Measurements from ENCODE around the gene ATP13A4. TPM values are rescaled to one million over a fixed set of nuclear protein-coding genes. Genes with fewer than 3 reads are reported as not detected.

The ATP13A4 gene
- total RNA-seq, 2 experiments from 2014 or later: 4.0 to 4.2 TPM

DNA sequence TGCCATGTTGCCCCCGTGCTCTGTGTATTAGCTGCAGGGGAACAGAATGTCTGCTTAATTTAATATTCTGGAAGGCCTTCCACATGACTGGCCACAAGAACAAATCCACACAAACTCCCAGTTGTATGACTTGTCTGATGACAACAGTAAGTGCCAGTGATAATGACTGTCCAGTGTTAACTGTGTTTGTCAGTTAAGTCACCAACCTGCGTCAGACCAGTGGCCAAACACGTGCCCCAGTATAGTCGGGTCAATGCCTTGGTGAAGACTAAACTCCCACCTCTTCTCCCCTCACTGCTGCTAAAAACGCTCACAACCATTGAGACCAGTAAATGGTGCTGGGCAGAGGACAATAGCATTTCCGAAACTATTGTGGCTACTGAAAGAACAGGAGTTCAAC lies 166.3 kb downstream of the ATP13A4 start:
- no peak for DNase-seq
- Mint-ChIP-seq H3K36me3 (no peaks in the 10 kb centered on the region), H3K4me3 (no peak overlapping the region), H3K27me3 (no peaks in the 10 kb centered on the region), H3K9me3 (no peaks in the 10 kb centered on the region), H3K27ac (no peak overlapping the region), H3K4me1 (no peaks in the 10 kb centered on the region)
- no peak for ATAC-seq (ENCODE audit: low read depth)
- POLR2A ChIA-PET: no interaction called here

DNA sequence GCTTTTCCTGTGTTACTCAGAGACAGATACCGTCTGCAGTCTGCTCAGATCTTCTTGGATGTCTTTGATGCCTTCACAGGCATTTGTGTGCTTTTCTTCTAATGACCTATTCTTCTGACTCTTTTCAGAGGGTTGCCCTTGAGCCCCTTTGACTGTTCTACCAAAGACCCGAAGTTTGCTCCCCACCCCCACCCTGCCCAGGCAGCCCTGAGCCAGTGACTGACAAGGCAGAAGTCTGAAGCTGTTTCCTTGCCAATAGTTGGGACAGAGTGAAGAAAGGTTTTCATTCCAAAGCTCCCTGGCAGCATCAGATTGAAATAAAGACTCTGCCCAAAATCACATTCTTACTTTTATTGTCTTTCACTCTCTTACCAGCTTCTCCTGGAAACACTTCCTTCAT lies 167.1 kb downstream of the ATP13A4 start:
- Mint-ChIP-seq H3K4me1 (no peaks in the 10 kb centered on the region), H3K4me3 (no peak overlapping the region), H3K9me3 (no peaks in the 10 kb centered on the region), H3K27ac (no peak overlapping the region), H3K36me3 (no peaks in the 10 kb centered on the region), H3K27me3 (no peaks in the 10 kb centered on the region)
- DNase-seq (no peak), ATAC-seq (ENCODE audit: low read depth) (no peak)
- POLR2A ChIA-PET: no interaction called here

DNA sequence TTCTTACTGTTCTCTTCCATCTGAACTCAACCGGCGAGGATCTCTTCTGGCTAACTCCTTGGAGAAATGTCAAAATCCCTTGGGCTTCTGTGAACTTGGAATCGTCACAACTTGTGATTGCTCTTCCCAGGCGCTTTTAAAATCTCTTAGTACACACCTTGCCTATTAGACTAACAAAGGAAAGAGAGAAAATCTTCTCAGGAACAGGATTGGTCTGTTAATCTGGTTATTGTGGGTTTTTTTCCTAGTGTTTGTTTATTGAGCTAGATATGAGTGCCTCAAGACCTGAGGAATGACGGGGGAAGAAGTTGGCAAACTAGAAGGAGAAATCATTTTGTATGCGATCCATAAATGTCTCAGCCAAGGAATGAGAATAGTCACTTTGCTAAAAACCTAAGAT lies 176.0 kb downstream of the ATP13A4 start, which contains the start of gene ATP13A5:
ATP13A5 (minus strand) TSS at position 48 of the 400 bp plus-strand sequence; CDS start at position 20, 28 bp downstream.
- no peak within 1 kb of the TSS for H3K27ac Mint-ChIP-seq
- H3K9me3 Mint-ChIP-seq: no peaks in the 10 kb centered on the region
- no peak within 1 kb of the TSS for H3K4me3 Mint-ChIP-seq
- no peak for DNase-seq
- H3K27me3 Mint-ChIP-seq: peaks cover 15% of the 10 kb centered on the region
- no peaks in the 10 kb centered on the region for H3K4me1 Mint-ChIP-seq
- POLR2A ChIA-PET: no interaction called here
- no peak for ATAC-seq (ENCODE audit: low read depth)
- no peaks in the 10 kb centered on the region for H3K36me3 Mint-ChIP-seq

DNA sequence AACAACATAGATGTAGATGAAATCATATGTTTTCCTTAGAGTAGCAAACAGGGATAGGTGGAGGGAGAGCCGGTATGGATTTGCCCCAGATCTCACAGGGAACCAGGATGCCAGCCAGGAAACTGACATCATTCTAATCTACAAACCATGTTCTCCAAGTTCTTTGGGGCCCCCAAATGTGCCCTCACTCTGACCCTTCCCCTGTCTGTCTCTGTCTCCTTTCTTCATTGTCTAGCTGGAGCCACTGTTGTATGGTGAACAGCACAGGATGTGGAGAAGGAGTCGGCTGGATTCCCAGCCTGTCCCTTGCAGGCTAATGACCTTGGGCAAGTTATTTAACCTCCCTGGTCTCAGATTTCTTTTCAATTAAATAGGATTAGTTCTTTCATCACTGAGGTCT lies 177.1 kb downstream of the ATP13A4 start:
- POLR2A ChIA-PET: no interaction called here
- no peak overlapping the region for H3K4me3 Mint-ChIP-seq
- no peak overlapping the region for H3K27ac Mint-ChIP-seq
- ATAC-seq (ENCODE audit: low read depth) (no peak), DNase-seq (no peak)
- H3K4me1 Mint-ChIP-seq: peaks cover 2% of the 10 kb centered on the region
- H3K36me3 Mint-ChIP-seq: no peaks in the 10 kb centered on the region
- H3K27me3 Mint-ChIP-seq: peaks cover 15% of the 10 kb centered on the region
- no peaks in the 10 kb centered on the region for H3K9me3 Mint-ChIP-seq

DNA sequence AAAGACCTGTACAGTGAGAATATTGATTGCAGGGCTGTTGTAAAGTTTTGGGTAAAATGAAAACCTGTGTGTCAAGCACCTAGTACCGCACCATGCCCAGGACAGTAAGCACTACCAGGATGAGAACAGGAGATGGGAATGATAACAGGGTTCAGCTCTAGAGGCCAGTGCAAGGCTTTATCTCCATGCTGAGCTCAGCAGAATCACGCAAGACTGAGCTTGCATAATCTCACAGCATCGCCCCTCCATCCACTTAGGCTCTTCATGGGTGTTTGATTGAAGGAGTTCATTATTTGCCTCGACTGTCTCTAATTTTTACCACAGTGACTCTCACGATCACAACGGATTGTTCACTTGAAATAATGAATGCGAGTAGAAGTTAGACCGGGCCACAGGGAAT lies 179.1 kb downstream of the ATP13A4 start:
- no peaks in the 10 kb centered on the region for H3K36me3 Mint-ChIP-seq
- no peak overlapping the region for H3K4me3 Mint-ChIP-seq
- H3K9me3 Mint-ChIP-seq: no peaks in the 10 kb centered on the region
- H3K27ac Mint-ChIP-seq: no peak overlapping the region
- H3K27me3 Mint-ChIP-seq: peaks cover 15% of the 10 kb centered on the region
- no peak for ATAC-seq (ENCODE audit: low read depth)
- POLR2A ChIA-PET: no interaction called here
- no peak for DNase-seq
- peaks cover 2% of the 10 kb centered on the region for H3K4me1 Mint-ChIP-seq

DNA sequence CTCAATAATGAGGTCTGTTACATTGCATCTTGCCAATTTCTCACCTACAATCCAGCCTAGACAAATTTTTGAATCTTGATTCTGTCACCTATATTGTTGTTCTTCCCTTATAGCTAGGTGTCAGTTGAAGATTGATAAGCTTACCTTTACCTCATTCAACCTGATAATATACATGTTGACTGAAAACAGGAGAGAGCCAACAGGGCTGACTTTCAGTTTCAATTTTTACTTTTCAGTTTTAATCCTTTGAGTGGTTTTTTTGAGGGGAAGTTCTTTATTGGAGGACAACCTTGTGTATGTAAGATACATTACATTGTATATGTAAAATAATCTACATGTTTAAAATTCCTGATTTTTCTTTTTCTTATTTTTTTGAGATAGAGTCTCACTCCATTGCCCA lies 181.9 kb downstream of the ATP13A4 start:
- no peak overlapping the region for H3K4me3 Mint-ChIP-seq
- no peaks in the 10 kb centered on the region for H3K9me3 Mint-ChIP-seq
- DNase-seq (no peak), ATAC-seq (ENCODE audit: low read depth) (no peak)
- peaks cover 2% of the 10 kb centered on the region for H3K4me1 Mint-ChIP-seq
- peaks cover 13% of the 10 kb centered on the region for H3K27me3 Mint-ChIP-seq
- POLR2A ChIA-PET: no interaction called here
- H3K27ac Mint-ChIP-seq: no peak overlapping the region
- H3K36me3 Mint-ChIP-seq: no peaks in the 10 kb centered on the region

- DNase-seq (no peak), ATAC-seq (ENCODE audit: low read depth) (no peak)
- Mint-ChIP-seq H3K4me3 (no peak overlapping the region), H3K27me3 (peaks cover 15% of the 10 kb centered on the region), H3K27ac (no peak overlapping the region), H3K36me3 (no peaks in the 10 kb centered on the region), H3K9me3 (no peaks in the 10 kb centered on the region), H3K4me1 (peaks cover 2% of the 10 kb centered on the region)
- POLR2A ChIA-PET: no interaction called here
Measured at GRCh38 chr3:193367868-193368267, 186.8 kb downstream of the ATP13A4 start.

- H3K36me3 Mint-ChIP-seq: no peaks in the 10 kb centered on the region
- H3K27me3 Mint-ChIP-seq: no peaks in the 10 kb centered on the region
- H3K4me3 Mint-ChIP-seq: no peak overlapping the region
- H3K9me3 Mint-ChIP-seq: no peaks in the 10 kb centered on the region
- POLR2A ChIA-PET: no interaction called here
- DNase-seq: no peak
- H3K4me1 Mint-ChIP-seq: peaks cover 2% of the 10 kb centered on the region
- no peak for ATAC-seq (ENCODE audit: low read depth)
- no peak overlapping the region for H3K27ac Mint-ChIP-seq
Measured at GRCh38 chr3:193357291-193357690, 197.4 kb downstream of the ATP13A4 start.

DNA sequence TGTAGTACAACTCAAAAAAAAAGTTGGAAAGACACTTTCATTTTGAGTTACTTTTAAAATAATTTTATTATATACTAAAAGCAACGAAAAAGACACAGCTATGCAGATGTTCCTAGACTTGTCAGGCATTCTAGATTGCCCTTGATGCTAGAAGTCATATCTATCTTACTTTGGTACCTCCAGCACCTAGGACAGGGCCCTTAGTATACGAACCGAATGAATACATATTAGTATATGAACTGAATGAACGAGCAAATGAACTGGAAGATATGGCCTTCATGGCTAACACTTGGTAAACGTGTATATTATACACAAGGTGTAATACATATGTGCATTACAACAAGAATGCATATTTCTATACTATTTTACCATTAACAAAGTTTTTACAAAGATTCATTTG lies 200.3 kb downstream of the ATP13A4 start:
- Mint-ChIP-seq H3K4me1 (no peaks in the 10 kb centered on the region), H3K27me3 (peaks cover 2% of the 10 kb centered on the region), H3K4me3 (no peak overlapping the region), H3K36me3 (no peaks in the 10 kb centered on the region), H3K9me3 (no peaks in the 10 kb centered on the region), H3K27ac (no peak overlapping the region)
- ATAC-seq (ENCODE audit: low read depth) (no peak), DNase-seq (no peak)
- POLR2A ChIA-PET: no interaction called here

Other genes starting within 250 kb of the ATP13A4 start
- gene ATP13A5, start 176.1 kb downstream of the ATP13A4 start, total RNA-seq: not detected
- 10 to 100 TPM; 55.4 to 57.9 TPM for gene OPA1, start 38.3 kb upstream of the ATP13A4 start, total RNA-seq